Smooth muscle cell of the brain vasculature (primary cell): ENCODE data around the gene NBR1.
"Not testable (repeated sequence)": the region's sequence is repeated elsewhere in the genome, so short reads cannot be mapped to it uniquely, and the experiment has no call there.

Experiments
- DNase-seq: peaks from one replicate; pipeline ENCODE4 v3.0.0-alpha.2; 2012; ENCODE audit warnings: low read depth, low spot score

Gene NBR1

GRCh38 chr17:43212641-43213490, 41.9 kb downstream of the NBR1 start:
- no peak for DNase-seq

- no peak for DNase-seq
Measured at GRCh38 chr17:43213545-43213944, 42.5 kb downstream of the NBR1 start.

- no peak for DNase-seq
Measured at GRCh38 chr17:43215341-43215740, 44.3 kb downstream of the NBR1 start.

- DNase-seq = no peak
Measured at GRCh38 chr17:43216369-43216761, 45.4 kb downstream of the NBR1 start.

GRCh38 chr17:43216762-43217613, 46.0 kb downstream of the NBR1 start:
- no peak for DNase-seq

GRCh38 chr17:43217614-43218087, 46.6 kb downstream of the NBR1 start:
- DNase-seq = no peak

- DNase-seq = no peak
Measured at GRCh38 chr17:43219001-43219400, 48.0 kb downstream of the NBR1 start.

- DNase-seq = no peak
Measured at GRCh38 chr17:43219746-43220380, 48.8 kb downstream of the NBR1 start.

GRCh38 chr17:43220511-43221125, 49.6 kb downstream of the NBR1 start:
- DNase-seq = no peak

- no peak for DNase-seq
Measured at GRCh38 chr17:43224146-43224705, 53.2 kb downstream of the NBR1 start.

GRCh38 chr17:43226393-43226792, 55.4 kb downstream of the NBR1 start:
- no peak for DNase-seq

GRCh38 chr17:43228020-43228782, 57.2 kb downstream of the NBR1 start, which contains the start of gene CCDC200:
TSS of gene CCDC200 (minus strand) at chr17:43228623. CDS start at chr17:43228554, 69 bp downstream.
- not testable (repeated sequence) for DNase-seq

GRCh38 chr17:43231205-43232020, 60.4 kb downstream of the NBR1 start:
- DNase-seq = not testable (repeated sequence)

GRCh38 chr17:43232021-43232699, 61.1 kb downstream of the NBR1 start:
- not testable (repeated sequence) for DNase-seq

GRCh38 chr17:43233263-43233662, 62.2 kb downstream of the NBR1 start:
- DNase-seq = not testable (repeated sequence)

GRCh38 chr17:43233877-43234276, 62.9 kb downstream of the NBR1 start, which contains the start of gene RNU2-1:
TSS of gene RNU2-1 (minus strand) at chr17:43233977.
- DNase-seq = not testable (repeated sequence)

GRCh38 chr17:43239597-43239996, 68.6 kb downstream of the NBR1 start:
- not testable (repeated sequence) for DNase-seq

- DNase-seq = not testable (repeated sequence)
Measured at GRCh38 chr17:43240596-43241352, 69.8 kb downstream of the NBR1 start.
